HG03565 (cell line): Measurements from ENCODE around the gene CWC27.
"Not testable (repeated sequence)": the region's sequence is repeated elsewhere in the genome, so short reads cannot be mapped to it uniquely, and the experiment has no call there.

ENCODE experiments used
- ATAC-seq: cut with Tn5 transposase; IDR thresholded peaks from one replicate; pipeline ENCODE4 v1.9.1; 2021; ENCODE audit warnings: mild to moderate bottlenecking, moderate library complexity; ENCODE audit not compliant: unreplicated experiment

CWC27 gene

DNA sequence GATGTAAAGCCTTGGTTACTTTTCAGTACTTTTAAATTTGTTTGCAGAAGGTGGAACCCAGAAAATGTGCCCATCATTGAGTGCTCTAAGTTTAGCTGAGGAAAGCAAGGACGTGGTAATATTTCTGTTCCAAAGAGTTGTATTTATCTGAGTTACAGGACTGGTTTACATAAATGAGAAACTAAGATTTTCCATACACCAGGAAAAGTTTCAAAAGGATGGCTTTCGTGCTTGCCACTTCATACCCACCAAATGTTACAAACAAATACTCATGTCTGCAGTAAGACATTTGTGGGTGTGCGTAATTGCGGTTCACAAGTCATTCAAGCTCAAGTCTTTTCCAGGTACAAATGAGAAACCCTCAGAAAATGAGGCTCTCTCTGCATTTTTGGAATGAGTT lies 68.1 kb downstream of the CWC27 start:
- ATAC-seq, result no peak

- ATAC-seq, result no peak
These were observed 69.6 kb downstream of the CWC27 start for GRCh38 chr5:64838376-64838775.

GRCh38 chr5:64838803-64839202 lies 70.1 kb downstream of the CWC27 start:
- ATAC-seq, result no peak

- no peak for ATAC-seq
These were observed 71.2 kb downstream of the CWC27 start for GRCh38 chr5:64839936-64840335.

DNA sequence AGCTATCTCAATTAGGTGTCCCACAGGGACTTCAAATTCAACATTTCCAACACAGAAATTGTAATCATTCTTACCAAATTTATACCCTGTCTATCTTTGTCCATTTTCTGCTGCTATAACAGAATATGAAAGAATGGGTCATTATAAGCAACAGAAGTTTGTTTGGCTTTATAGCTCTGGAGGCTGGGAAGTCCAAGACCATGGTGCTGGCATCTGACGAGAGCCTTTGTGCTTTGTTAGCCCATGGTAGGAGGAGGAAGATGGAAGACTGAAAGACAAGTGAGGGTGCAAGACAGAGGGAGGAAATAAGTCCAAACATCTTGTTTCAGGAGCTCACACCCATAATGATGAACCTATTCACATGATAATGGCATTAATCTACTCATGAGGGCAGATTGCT lies 72.2 kb downstream of the CWC27 start:
- ATAC-seq, result no peak

- ATAC-seq, result no peak
These were observed 85.0 kb downstream of the CWC27 start for GRCh38 chr5:64853777-64854176.

DNA sequence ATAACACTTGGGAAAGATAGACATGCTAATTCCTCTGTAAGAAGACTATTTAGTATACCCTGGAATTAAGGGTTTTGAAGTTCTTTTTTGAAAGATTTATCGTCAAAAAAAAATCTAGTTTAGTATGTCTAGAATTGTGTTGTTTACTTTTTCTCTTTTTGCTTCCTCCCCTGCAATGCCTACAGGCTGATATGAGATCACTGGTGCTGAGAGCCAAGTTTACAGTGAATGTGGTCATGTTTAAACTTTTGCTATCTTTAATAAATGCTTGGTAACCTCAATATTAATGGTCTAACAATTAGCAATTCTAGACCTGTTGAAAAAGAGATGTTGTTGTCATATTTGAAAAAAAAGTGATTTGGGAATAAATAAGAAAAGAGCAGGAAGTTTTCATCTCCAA lies 86.1 kb downstream of the CWC27 start:
- ATAC-seq, result no peak

- ATAC-seq, result no peak
These were observed 91.2 kb downstream of the CWC27 start for GRCh38 chr5:64859881-64860280.

DNA sequence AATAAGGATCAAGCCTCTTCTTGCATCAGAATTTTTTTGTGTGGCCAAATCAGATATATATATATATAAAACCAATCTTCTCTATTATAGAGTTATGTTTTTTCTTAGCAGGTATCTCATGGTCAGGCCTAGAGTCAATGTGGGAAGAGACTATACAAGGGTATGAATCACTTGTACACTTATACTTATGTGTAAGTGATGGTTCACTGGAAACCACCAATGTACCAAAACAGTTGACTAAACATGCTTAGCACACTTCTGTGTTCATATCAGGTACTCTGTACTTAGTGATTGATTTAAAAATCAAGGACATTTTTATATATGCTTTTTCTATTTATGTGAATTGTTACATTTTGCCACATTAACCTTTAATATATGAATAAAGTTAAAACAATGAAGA lies 92.6 kb downstream of the CWC27 start:
- no peak for ATAC-seq

- ATAC-seq, result no peak
These were observed 95.4 kb downstream of the CWC27 start for GRCh38 chr5:64864171-64864570.

- no peak for ATAC-seq
These were observed 96.9 kb downstream of the CWC27 start for GRCh38 chr5:64865662-64866061.

GRCh38 chr5:64869419-64869818 lies 100.7 kb downstream of the CWC27 start:
- no peak for ATAC-seq

DNA sequence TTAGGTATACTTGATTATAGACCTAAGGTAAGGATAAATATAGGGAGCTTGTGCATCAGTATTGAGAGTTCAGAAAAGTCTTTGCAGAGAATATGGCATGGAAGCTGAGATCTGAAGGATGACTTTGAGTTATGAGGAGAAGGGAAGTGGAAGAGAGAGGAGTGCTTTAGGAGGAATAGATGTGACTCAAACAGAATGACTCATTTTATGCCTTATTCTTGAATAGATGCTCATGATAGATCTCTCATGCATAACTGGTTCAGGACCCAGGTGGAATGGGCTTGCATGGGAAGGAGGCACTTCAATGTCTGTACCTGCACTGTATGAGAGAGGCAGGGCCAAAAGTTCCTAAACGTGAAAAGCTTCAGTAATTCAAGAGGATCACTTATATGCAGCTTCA lies 103.3 kb downstream of the CWC27 start:
- ATAC-seq, result no peak

DNA sequence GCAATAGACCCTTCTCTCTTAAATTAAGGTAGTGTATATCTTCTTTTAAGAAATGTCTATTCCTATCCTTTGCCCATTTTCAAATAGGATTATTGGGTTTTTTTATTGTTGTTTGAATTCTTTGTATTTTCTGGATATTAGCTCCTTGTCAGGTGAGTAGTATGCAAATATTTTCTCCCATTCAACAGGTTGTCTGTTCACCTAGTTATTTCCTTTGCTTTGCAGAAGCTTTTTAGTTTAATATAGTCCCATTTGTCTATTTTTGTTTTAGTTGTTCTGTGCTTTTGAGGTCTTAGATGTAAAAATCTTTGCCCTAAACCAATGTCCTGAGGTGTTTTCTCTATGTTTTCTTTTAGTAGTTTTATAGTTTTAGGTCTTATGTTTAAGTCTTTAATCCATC lies 104.7 kb downstream of the CWC27 start:
- no peak for ATAC-seq

DNA sequence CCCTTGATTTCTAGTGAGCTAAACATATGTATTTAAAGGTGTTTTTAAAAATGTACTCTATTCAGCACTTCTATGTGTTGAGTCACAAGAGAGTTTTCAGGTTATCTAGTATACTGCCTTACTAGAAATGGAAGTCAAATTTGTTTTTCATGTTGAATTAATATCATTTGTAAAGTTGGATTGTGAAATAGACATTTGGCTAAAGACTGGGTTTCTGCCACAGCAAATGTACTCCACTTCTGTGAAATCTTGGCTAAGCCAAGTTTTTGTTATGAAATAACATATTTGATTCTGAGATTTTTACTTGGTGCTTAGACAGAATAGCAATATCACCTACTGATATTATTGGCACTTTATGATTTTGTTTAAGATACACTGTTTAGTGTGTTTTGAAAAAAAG lies 106.0 kb downstream of the CWC27 start:
- no peak for ATAC-seq

DNA sequence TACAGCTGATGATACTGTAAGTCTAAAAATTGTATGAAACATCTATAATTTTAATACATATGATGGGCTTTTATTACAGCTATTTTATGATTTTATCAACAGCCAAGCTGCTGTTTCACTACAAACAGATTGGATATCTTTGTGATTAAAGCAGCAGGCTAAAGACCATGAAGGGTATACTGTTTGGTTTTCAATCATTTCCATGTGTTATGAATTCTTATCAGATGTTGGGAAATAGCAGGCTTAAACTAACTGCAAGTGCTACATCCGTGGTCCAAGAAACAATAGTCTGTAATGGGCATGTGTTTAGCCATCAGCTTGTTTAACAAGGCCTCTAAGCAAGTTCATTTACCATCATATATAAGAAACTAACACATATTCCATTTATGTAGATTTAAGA lies 107.5 kb downstream of the CWC27 start:
- no peak for ATAC-seq

DNA sequence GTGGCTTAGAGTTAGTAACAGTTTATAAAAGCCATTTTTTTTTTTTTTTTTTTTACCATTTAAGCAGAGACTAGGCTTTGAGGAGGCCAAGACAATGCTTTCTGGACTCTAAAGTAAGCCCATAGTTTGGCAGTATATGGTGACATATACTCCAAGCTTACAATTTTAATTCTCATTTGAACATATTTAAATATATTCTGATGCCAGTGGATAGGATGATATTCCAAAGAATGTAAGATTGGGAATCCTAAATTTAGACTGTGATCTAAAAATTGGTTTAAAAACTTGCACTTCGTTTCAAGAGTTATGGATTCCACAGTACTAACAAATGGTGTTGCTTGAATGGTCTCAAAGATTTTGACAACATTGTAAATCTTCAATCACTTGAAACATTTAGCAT lies 112.1 kb downstream of the CWC27 start:
- no peak for ATAC-seq

DNA sequence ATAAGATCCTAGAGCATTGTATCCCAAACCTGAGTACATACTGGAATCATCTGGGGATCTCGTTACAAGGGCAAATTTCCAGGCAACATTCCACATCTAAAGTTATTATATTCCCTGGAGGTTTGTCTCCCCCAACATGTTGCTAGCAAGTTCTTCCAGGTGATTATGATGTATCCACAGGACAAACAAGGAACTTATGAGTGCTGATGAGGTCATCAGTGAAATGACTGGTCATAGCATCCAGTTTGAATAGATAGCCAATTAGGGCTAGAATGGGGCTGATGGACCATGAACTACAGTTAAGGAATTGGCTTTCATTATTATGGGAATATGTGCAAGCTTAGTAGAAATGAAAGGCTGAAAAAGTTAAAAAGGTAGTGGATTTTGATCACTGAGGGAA lies 115.2 kb downstream of the CWC27 start:
- no peak for ATAC-seq

DNA sequence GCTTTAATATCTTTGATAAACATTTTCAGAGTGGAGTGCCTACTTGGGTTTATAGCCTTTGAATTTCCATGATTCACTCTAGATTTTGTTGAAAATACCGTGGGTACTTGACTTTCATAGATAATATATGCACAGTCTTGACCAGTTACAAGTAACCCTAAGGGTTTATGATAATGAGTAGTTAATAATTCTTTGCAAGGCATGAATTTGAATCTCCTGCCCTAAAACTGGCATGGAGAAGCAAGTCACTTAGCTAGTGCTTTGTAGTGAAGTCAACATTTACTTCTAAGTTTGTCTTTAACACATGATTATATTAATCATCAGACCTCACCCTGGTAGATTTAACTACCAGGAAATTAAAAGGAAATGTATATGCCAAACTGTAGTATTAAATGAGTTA lies 115.8 kb downstream of the CWC27 start:
- ATAC-seq, result no peak

- ATAC-seq, result no peak
These were observed 119.2 kb downstream of the CWC27 start for GRCh38 chr5:64887910-64888309.

DNA sequence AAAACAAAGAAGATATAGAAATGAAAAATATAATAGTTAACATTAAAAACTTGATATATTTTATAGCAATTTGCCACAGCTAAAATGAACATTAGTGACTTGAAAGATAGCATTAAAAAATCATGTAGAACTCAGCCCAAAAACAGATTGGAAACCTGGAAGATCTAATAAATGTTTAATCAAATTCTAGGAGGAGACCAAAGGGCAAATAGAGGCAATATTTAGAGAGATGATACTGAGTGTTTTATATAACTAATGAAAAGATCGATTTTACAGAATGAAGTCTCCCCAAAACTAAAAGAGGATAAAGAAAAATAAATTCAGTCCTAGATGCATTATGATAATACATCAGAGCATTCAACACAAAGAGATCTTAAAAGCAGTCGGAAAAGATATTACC lies 127.0 kb downstream of the CWC27 start:
- ATAC-seq, result no peak

DNA sequence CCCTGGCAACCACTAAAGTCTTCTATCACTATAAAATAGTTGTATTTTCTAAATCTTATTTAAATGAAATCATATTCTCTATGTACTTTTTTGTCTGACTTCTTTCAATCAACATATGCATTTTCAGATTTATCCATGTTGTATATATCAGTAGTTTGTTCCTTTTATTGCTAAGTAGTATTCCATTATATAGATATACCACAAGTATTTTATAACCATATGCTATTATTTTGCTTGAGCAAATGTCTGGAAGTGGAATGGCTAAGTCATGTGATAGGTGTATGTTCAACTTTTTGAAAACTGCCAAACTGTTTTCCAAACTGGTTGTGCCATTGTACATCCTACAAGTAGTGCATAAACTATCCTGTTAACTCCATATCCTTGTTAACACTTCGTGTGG lies 131.1 kb downstream of the CWC27 start:
- no peak for ATAC-seq

- no peak for ATAC-seq
These were observed 131.9 kb downstream of the CWC27 start for GRCh38 chr5:64900618-64901017.

DNA sequence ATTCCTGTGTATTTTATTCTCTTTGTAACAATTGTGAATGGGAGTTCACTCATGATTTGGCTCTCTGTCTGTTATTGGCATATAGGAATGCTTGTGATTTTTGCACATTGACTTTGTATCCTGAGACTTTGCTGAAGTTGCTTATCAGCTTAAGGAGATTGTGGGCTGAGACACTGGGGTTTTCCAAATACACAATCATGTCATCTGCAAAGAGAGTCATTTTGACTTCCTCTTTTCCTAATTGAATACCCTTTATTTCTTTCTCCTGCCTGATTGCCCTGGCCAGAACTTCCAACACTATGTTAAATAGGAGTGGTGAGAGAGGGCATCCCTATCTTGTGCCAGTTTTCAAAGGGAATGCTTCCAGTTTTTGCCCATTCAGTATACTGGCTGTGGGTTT lies 138.7 kb downstream of the CWC27 start:
- not testable (repeated sequence) for ATAC-seq
